ENCODE data around the gene ANKRD40.

The ANKRD40 gene

GRCh38 chr17:50668025-50668837, 39.5 kb downstream of the ANKRD40 start:
- no peak for DNase-seq

GRCh38 chr17:50667259-50668024, 40.3 kb downstream of the ANKRD40 start:
- DNase-seq: no peak

- DNase-seq: no peak
Observed at GRCh38 chr17:50666316-50666715, 41.4 kb downstream of the ANKRD40 start.

- DNase-seq: no peak
Observed at GRCh38 chr17:50665838-50666237, 41.9 kb downstream of the ANKRD40 start.

- DNase-seq: no peak
Observed at GRCh38 chr17:50664788-50665458, 42.8 kb downstream of the ANKRD40 start.

GRCh38 chr17:50663812-50664374, 43.8 kb downstream of the ANKRD40 start:
- no peak for DNase-seq

GRCh38 chr17:50662632-50663225, 45.0 kb downstream of the ANKRD40 start:
- no peak for DNase-seq

- no peak for DNase-seq
Observed at GRCh38 chr17:50661795-50662391, 45.8 kb downstream of the ANKRD40 start.

- DNase-seq: no peak
Observed at GRCh38 chr17:50661348-50661747, 46.4 kb downstream of the ANKRD40 start.

- DNase-seq: no peak
Observed at GRCh38 chr17:50660887-50661345, 46.8 kb downstream of the ANKRD40 start.

- DNase-seq: no peak
Observed at GRCh38 chr17:50660042-50660886, 47.5 kb downstream of the ANKRD40 start.

GRCh38 chr17:50659179-50659578, 48.5 kb downstream of the ANKRD40 start:
- DNase-seq: no peak

GRCh38 chr17:50658616-50659015, 49.1 kb downstream of the ANKRD40 start:
- DNase-seq: no peak

GRCh38 chr17:50657627-50658026, 50.1 kb downstream of the ANKRD40 start:
- DNase-seq: no peak

GRCh38 chr17:50657054-50657453, 50.7 kb downstream of the ANKRD40 start:
- no peak for DNase-seq

GRCh38 chr17:50656509-50656908, 51.2 kb downstream of the ANKRD40 start:
- no peak for DNase-seq

- no peak for DNase-seq
Observed at GRCh38 chr17:50653738-50654137, 54.0 kb downstream of the ANKRD40 start.

GRCh38 chr17:50651661-50652060, 56.1 kb downstream of the ANKRD40 start:
- DNase-seq: no peak

GRCh38 chr17:50649042-50649908, 58.4 kb downstream of the ANKRD40 start:
- no peak for DNase-seq

GRCh38 chr17:50647187-50647586, 60.5 kb downstream of the ANKRD40 start:
- DNase-seq: no peak

Data from Kasumi-1 (cell line).